HCT116 (cell line): Measurements from ENCODE around the gene LIM2.

Experiments
- CBX3 ChIP-seq: IDR thresholded peaks from 2 replicates; pipeline ENCODE4 v1.6.1; 2012; ENCODE audit warnings: low read depth
- CTCF ChIP-seq, 3 experiments: fragments of 200-600 bp in 1 of 3; sonication (generic) in 1 of 3; IDR thresholded peaks in 2 of 3; conservative IDR thresholded peaks in 1 of 3; 2 replicates each; pipeline ENCODE4 v1.5.1; 2012 to 2017; ENCODE audit warnings: low read depth in 2 of 3, low read length in 2 of 3, antibody characterized with exemption in 1 of 3, borderline replicate concordance in 1 of 3, control low read depth in 1 of 3, mild to moderate bottlenecking in 1 of 3, mixed read lengths in 1 of 3, mixed run types in 1 of 3, moderate library complexity in 1 of 3; ENCODE audit not compliant: insufficient read depth in 1 of 3
- EZH2 ChIP-seq: fragments of 200-600 bp; sonication (generic); IDR thresholded peaks from 2 replicates; pipeline ENCODE4 v1.6.1; 2017; ENCODE audit warnings: antibody characterized with exemption, mixed run types
- JUND ChIP-seq: IDR thresholded peaks from 2 replicates; pipeline ENCODE4 v1.6.1; 2012
- POLR2A ChIP-seq: IDR thresholded peaks from 2 replicates; pipeline ENCODE4 v1.7.0; 2011; ENCODE audit warnings: borderline replicate concordance; ENCODE audit not compliant: insufficient read depth, insufficient read length; ENCODE audit errors: extremely low read depth
- POLR2AphosphoS5 ChIP-seq: IDR thresholded peaks from 2 replicates; pipeline ENCODE4 v1.6.1; 2011; ENCODE audit warnings: mild to moderate bottlenecking, low read depth, low read length, moderate library complexity
- REST ChIP-seq: IDR thresholded peaks from 2 replicates; pipeline ENCODE4 v1.6.1; 2012; ENCODE audit warnings: low read depth
- TCF7L2 ChIP-seq: IDR thresholded peaks from 2 replicates; pipeline ENCODE4 v1.7.0; 2011; ENCODE audit warnings: borderline replicate concordance, inconsistent platforms; ENCODE audit not compliant: insufficient read depth, insufficient read length; ENCODE audit errors: extremely low read depth
- ZFX ChIP-seq: fragments of 450-650 bp; IDR thresholded peaks from 2 replicates; pipeline ENCODE4 v1.6.1; 2017
- ZNF274 ChIP-seq: fragments of 200-500 bp; sonication (Bioruptor generic); IDR thresholded peaks from 2 replicates; pipeline ENCODE4 v1.6.1; 2014; ENCODE audit warnings: mild to moderate bottlenecking, low read depth, low read length, inconsistent platforms
- TF ChIP-seq, protein P1 (sequence below): IDR thresholded peaks from 2 replicates; pipeline ENCODE4 v1.6.1; 2012
- TF ChIP-seq, protein P2 (sequence below): IDR thresholded peaks from 2 replicates; pipeline ENCODE4 v1.6.1; 2011; ENCODE audit warnings: mild to moderate bottlenecking, low read length, moderate library complexity; ENCODE audit not compliant: insufficient replicate concordance; ENCODE audit errors: extremely low read depth

- TF ChIP-seq CTCF (IDR thresholded peaks at IDR 0.05 in 2 of 3, conservative IDR thresholded peaks at IDR 0.05 in 1 of 3; ENCODE audit: borderline replicate concordance in 1 of 3, insufficient read depth in 1 of 3, low read depth in 2 of 3, low read length in 2 of 3) = no peak
- TF ChIP-seq POLR2AphosphoS5 = no peak
- TF ChIP-seq EZH2 = no peak
- TF ChIP-seq, protein P1, sequence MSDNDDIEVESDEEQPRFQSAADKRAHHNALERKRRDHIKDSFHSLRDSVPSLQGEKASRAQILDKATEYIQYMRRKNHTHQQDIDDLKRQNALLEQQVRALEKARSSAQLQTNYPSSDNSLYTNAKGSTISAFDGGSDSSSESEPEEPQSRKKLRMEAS = no peak
- no peak for TF ChIP-seq JUND
- TF ChIP-seq POLR2A = no peak
- TF ChIP-seq TCF7L2 = no peak
- TF ChIP-seq ZFX = no peak
- TF ChIP-seq, protein P2, sequence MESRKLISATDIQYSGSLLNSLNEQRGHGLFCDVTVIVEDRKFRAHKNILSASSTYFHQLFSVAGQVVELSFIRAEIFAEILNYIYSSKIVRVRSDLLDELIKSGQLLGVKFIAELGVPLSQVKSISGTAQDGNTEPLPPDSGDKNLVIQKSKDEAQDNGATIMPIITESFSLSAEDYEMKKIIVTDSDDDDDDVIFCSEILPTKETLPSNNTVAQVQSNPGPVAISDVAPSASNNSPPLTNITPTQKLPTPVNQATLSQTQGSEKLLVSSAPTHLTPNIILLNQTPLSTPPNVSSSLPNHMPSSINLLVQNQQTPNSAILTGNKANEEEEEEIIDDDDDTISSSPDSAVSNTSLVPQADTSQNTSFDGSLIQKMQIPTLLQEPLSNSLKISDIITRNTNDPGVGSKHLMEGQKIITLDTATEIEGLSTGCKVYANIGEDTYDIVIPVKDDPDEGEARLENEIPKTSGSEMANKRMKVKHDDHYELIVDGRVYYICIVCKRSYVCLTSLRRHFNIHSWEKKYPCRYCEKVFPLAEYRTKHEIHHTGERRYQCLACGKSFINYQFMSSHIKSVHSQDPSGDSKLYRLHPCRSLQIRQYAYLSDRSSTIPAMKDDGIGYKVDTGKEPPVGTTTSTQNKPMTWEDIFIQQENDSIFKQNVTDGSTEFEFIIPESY = no peak
- no peak for TF ChIP-seq CBX3
- TF ChIP-seq REST = no peak
- no peak for TF ChIP-seq ZNF274
These were observed 49.8 kb downstream of the LIM2 start for GRCh38 chr19:51337861-51338562.
